SK-N-SH treated with all-trans-retinoic acid at 6 μM for 48 hours (cell line): Measurements from ENCODE around the gene SORCS3.

ENCODE experiments used
- ARNTL ChIP-seq: fragments of 450-650 bp; formaldehyde crosslinking; IDR thresholded peaks from 2 replicates; pipeline ENCODE4 v1.5.0; 2020; ENCODE audit warnings: low read depth, mild to moderate bottlenecking, moderate library complexity, borderline replicate concordance
- CREB5 ChIP-seq: fragments of 250-450 bp; sonication (Bioruptor Pico); IDR thresholded peaks from 2 replicates; pipeline ENCODE4 v1.5.1; 2020; ENCODE audit warnings: low read depth, mild to moderate bottlenecking, moderate library complexity
- CSDC2 ChIP-seq: fragments of 250-450 bp; sonication (Bioruptor Pico); IDR thresholded peaks from 2 replicates; pipeline ENCODE4 v1.5.0; 2020; ENCODE audit warnings: mild to moderate bottlenecking, moderate library complexity
- CSRNP3 ChIP-seq: fragments of 250-450 bp; sonication (Bioruptor Pico); IDR thresholded peaks from 2 replicates; pipeline ENCODE4 v1.5.1; 2021; ENCODE audit warnings: mild to moderate bottlenecking, moderate library complexity
- ESRRG ChIP-seq: fragments of 250-450 bp; sonication (Bioruptor Pico); IDR thresholded peaks from 2 replicates; pipeline ENCODE4 v1.6.1; 2021; ENCODE audit warnings: mild to moderate bottlenecking
- GLIS3 ChIP-seq: fragments of 250-450 bp; sonication (Bioruptor Pico); IDR thresholded peaks from 2 replicates; pipeline ENCODE4 v1.5.0; 2020; ENCODE audit warnings: mild to moderate bottlenecking, moderate library complexity
- OSR1 ChIP-seq: fragments of 250-450 bp; sonication (Bioruptor Pico); IDR thresholded peaks from 2 replicates; pipeline ENCODE4 v1.8.0; 2022; ENCODE audit warnings: moderate library complexity, mild to moderate bottlenecking, inconsistent platforms
- PATZ1 ChIP-seq: fragments of 250-450 bp; sonication (Bioruptor Pico); IDR thresholded peaks from 2 replicates; pipeline ENCODE4 v1.8.0; 2020; ENCODE audit warnings: mild to moderate bottlenecking, moderate library complexity, borderline replicate concordance
- TOX ChIP-seq: fragments of 250-450 bp; sonication (Bioruptor Pico); IDR thresholded peaks from 2 replicates; pipeline ENCODE4 v1.8.0; 2021; ENCODE audit warnings: mild to moderate bottlenecking, moderate library complexity, borderline replicate concordance
- ZC3H10 ChIP-seq: fragments of 250-450 bp; sonication (Bioruptor Pico); IDR thresholded peaks from 2 replicates; pipeline ENCODE4 v1.5.1; 2021; ENCODE audit warnings: mild to moderate bottlenecking, moderate library complexity
- ZFP3 ChIP-seq: fragments of 250-450 bp; sonication (Bioruptor Pico); IDR thresholded peaks from 2 replicates; pipeline ENCODE4 v1.5.0; 2020; ENCODE audit warnings: mild to moderate bottlenecking, moderate library complexity
- ZFP30 ChIP-seq: fragments of 450-650 bp; formaldehyde crosslinking; IDR thresholded peaks from 2 replicates; pipeline ENCODE4 v1.5.0; 2022; ENCODE audit warnings: mild to moderate bottlenecking, moderate library complexity

GRCh38 chr10:104663076-104663475 is 22.0 kb downstream of the SORCS3 start:
- TF ChIP-seq ZFP3 (CRISPR knock-in tag) (no peak), GLIS3 (CRISPR knock-in tag) (no peak), CSRNP3 (CRISPR knock-in tag) (no peak), ARNTL (CRISPR knock-in tag) (no peak), OSR1 (no peak), PATZ1 (CRISPR knock-in tag) (no peak), ZC3H10 (no peak), TOX (CRISPR knock-in tag) (no peak), ESRRG (CRISPR knock-in tag) (no peak), CREB5 (no peak), ZFP30 (CRISPR knock-in tag) (no peak), CSDC2 (CRISPR knock-in tag) (no peak)
